K562 (cell line): ENCODE data around the gene PAX5. TPM values are rescaled to one million over a fixed set of nuclear protein-coding genes. Genes with fewer than 3 reads are reported as not detected.

Source experiments
- ATAC-seq: fragments of 200-7000 bp; cut with Tn5 transposase; 3 replicates; pipeline ENCODE4 v1.9.1; 2020; ENCODE audit warnings: moderate library complexity
- BruUV-seq: library from RNA; stranded (reverse); fragments of 400-500 nt; replicated peaks from 2 replicates; lab custom pipeline; 2021; lab: Mats Ljungman, UMichigan
- CTCF ChIA-PET: fragments of 300-600 bp; formaldehyde crosslinking; extraction: SDS; loops from one replicate; lab custom pipeline; 2021; ENCODE audit warnings: low intra/inter-chr PET ratio; lab: Yijun Ruan, JAX
- POLR2A ChIA-PET: fragments of 300-600, 350-650 bp; sonication (Branson Sonifier 250); formaldehyde crosslinking; extraction: SDS; loops from one replicate; lab custom pipeline; 2021; ENCODE audit warnings: antibody characterized with exemption, inconsistent platforms; lab: Yijun Ruan, JAX
- DNase-seq, 4 experiments: peaks; one replicate each; pipeline versions ENCODE4 v3.0.0 to v3.0.0-alpha.2; 2011 to 2018; ENCODE audit warnings: low spot score in 3 of 4, mixed read lengths in 3 of 4; ENCODE audit errors: extremely low read depth in 1 of 4
- FAIRE-seq: peaks from 2 replicates; lab custom pipeline; 2011; peaks lifted over from hg19 to GRCh38; lab: Jason Lieb, UNC
- H2AFZ ChIP-seq: 2 replicates; pipeline ENCODE4 v1.6.0; 2011; ENCODE audit warnings: low read depth, low read length, control low read depth, inconsistent platforms
- H3K27ac ChIP-seq: fragments of 200-600 bp; 3 replicates; pipeline ENCODE4 v1.8.0; 2011; ENCODE audit warnings: low read depth, mild to moderate bottlenecking, control low read depth, inconsistent platforms, low read length, moderate library complexity, mixed read lengths; ENCODE audit errors: extremely low read depth
- H3K27me3 ChIP-seq, 2 experiments: fragments of 300-600 bp in 1 of 2; 2 replicates in 1 of 2; 3 replicates in 1 of 2; pipeline versions ENCODE4 v1.6.0 to v1.8.0; 2011; ENCODE audit warnings: inconsistent platforms in 2 of 2, low read length in 2 of 2, mild to moderate bottlenecking in 1 of 2, mixed read lengths in 1 of 2, moderate library complexity in 1 of 2; ENCODE audit not compliant: control insufficient read depth in 2 of 2, insufficient read depth in 2 of 2
- H3K36me3 ChIP-seq: fragments of 300-600 bp; 3 replicates; pipeline ENCODE4 v1.8.0; 2011; ENCODE audit warnings: mild to moderate bottlenecking, low read length, inconsistent platforms; ENCODE audit not compliant: control insufficient read depth, insufficient read depth
- H3K4me1 ChIP-seq, 2 experiments: fragments of 200-600 bp in 1 of 2; replicated peaks in 1 of 2; 2 replicates in 1 of 2; 3 replicates in 1 of 2; pipeline versions ENCODE4 v1.5.1 to v1.8.0; 2011; ENCODE audit warnings: inconsistent platforms in 2 of 2, low read length in 2 of 2, mild to moderate bottlenecking in 1 of 2, mixed read lengths in 1 of 2, moderate library complexity in 1 of 2; ENCODE audit not compliant: control insufficient read depth in 2 of 2, insufficient read depth in 2 of 2
- H3K4me2 ChIP-seq: 2 replicates; pipeline ENCODE4 v1.6.1; 2011; ENCODE audit warnings: low read length, control low read depth, inconsistent platforms, mixed read lengths; ENCODE audit not compliant: insufficient read depth
- H3K4me3 ChIP-seq: fragments of 200-600 bp; sonication (generic), shearing (Covaris generic); 2 replicates; pipeline ENCODE4 v1.5.1; 2016; ENCODE audit warnings: control low read depth, inconsistent platforms
- H3K79me2 ChIP-seq: fragments of 200-600 bp; 3 replicates; pipeline ENCODE4 v1.8.0; 2011; ENCODE audit warnings: low read length, inconsistent platforms; ENCODE audit not compliant: control insufficient read depth, insufficient read depth
- H3K9ac ChIP-seq, 2 experiments: 2 replicates each; pipeline versions ENCODE4 v1.6.0 to v1.6.1; 2011; ENCODE audit warnings: low read depth in 2 of 2, low read length in 2 of 2, control low read depth in 1 of 2, inconsistent platforms in 1 of 2, mild to moderate bottlenecking in 1 of 2, mixed read lengths in 1 of 2; ENCODE audit not compliant: insufficient read depth in 1 of 2
- H3K9me1 ChIP-seq: one replicate; pipeline ENCODE4 v1.6.0; 2011; ENCODE audit warnings: inconsistent platforms, mild to moderate bottlenecking, low read length, moderate library complexity; ENCODE audit not compliant: control insufficient read depth, insufficient read depth
- H3K9me3 ChIP-seq: replicated peaks from 2 replicates; pipeline ENCODE4 v1.5.1; 2011; ENCODE audit warnings: low read depth, low read length, inconsistent platforms; ENCODE audit not compliant: control insufficient read depth, insufficient read depth
- H4K20me1 ChIP-seq: replicated peaks from 2 replicates; pipeline ENCODE4 v1.6.1; 2011; ENCODE audit warnings: low read length, inconsistent platforms, mixed read lengths; ENCODE audit not compliant: control insufficient read depth, insufficient read depth
- CTCF ChIP-seq, 3 experiments: IDR thresholded peaks in 2 of 3; conservative IDR thresholded peaks in 1 of 3; 2 replicates each; pipeline ENCODE4 v1.5.1; 2011 to 2012; ENCODE audit warnings: low read length in 3 of 3, mild to moderate bottlenecking in 3 of 3, control low read depth in 2 of 3, improper control_type of control experiment in 1 of 3, inconsistent platforms in 1 of 3, low read depth in 1 of 3, mixed read lengths in 1 of 3, moderate library complexity in 1 of 3; ENCODE audit not compliant: insufficient read depth in 2 of 3
- JUN ChIP-seq, 2 experiments: sonication (generic) in 1 of 2; formaldehyde crosslinking in 1 of 2; IDR thresholded peaks; 2 replicates each; pipeline versions ENCODE4 v1.6.1 to v1.8.0; 2012 to 2022; ENCODE audit warnings: borderline replicate concordance in 2 of 2, mild to moderate bottlenecking in 2 of 2, improper control_type of control experiment in 1 of 2, low read depth in 1 of 2, low read length in 1 of 2, missing genetic modification reagents in 1 of 2
- NFIC ChIP-seq: fragments of 450-650 bp; IDR thresholded peaks from 2 replicates; pipeline ENCODE4 v1.6.1; 2017; ENCODE audit warnings: mild to moderate bottlenecking, inconsistent platforms
- XRCC4 ChIP-seq: IDR thresholded peaks from one replicate; pipeline ENCODE4 v1.6.1; 2011; ENCODE audit not compliant: insufficient read depth, insufficient read length; ENCODE audit errors: extremely low read depth
- WGBS: fragments of 100-300 bp; shearing (Covaris generic); methylation state at CpG from one replicate; pipeline ENCODE4 v1.1.6; 2016; ENCODE audit warnings: low coverage, mixed read lengths; ENCODE audit not compliant: insufficient coverage; ENCODE audit errors: missing lambda C conversion rate; 5-methylcytosine and 5-hydroxymethylcytosine counted together
- in situ Hi-C: fragments of 300-500 bp; cut with MboI; formaldehyde crosslinking; loops from 4 replicates; pipeline ENCODE4 v1.15.0; 2018; ENCODE audit warnings: inconsistent platforms, mixed read lengths
- intact Hi-C: fragments of 100-400 bp; cut with micrococcal nuclease; formaldehyde crosslinking; loops from 2 replicates; pipeline ENCODE4 v1.14.2; 2022
- polyA plus RNA-seq, 8 experiments: library from polyadenylated mRNA; depleted of rRNA in 4 of 8; stranded (reverse) in 5 of 8; unstranded in 3 of 8; fragments of >200 nt; fragmentation: Nextera tagmentation in 2 of 8; fragmentation: Illumina TruSeq in 1 of 8; extraction: Ambion mirVana in 2 of 8; extraction: Trizol in 1 of 8; gene quantifications; 2 replicates each; pipeline versions ENCODE4 v1.2.1 to v1.2.3, GENCODE V29; 2011 to 2014; ENCODE audit warnings: inconsistent platforms in 1 of 8, missing spikeins in 1 of 8
- total RNA-seq, 7 experiments: library from RNA; depleted of rRNA in 6 of 7; stranded (reverse); fragments of >200 nt in 6 of 7; fragmentation: Illumina TruSeq in 2 of 7; extraction: Trizol in 2 of 7; gene quantifications; 2 replicates each; pipeline versions ENCODE4 v1.2.1 to v1.2.3, GENCODE V29; 2011 to 2021; ENCODE audit warnings: low replicate concordance in 1 of 7

Gene PAX5
- total and polyA plus RNA-seq, 9 of the 15 experiments (the other 6 are each of a cell fraction or from before 2014, with no cell fraction given), result 0.03 to 0.09 TPM; not detected in 7

GRCh38 chr9:36911601-36912412 is 122.3 kb downstream of the PAX5 start:
- TF ChIP-seq XRCC4, result no peak
- TF ChIP-seq NFIC, result peak; percentile 37; the same call in 1 of the 2 replicates
- TF ChIP-seq JUN (IDR thresholded peaks at IDR 0.05; ENCODE audit: borderline replicate concordance, low read depth, low read length), result no peak
- no peak for TF ChIP-seq JUN (CRISPR knock-in tag; IDR thresholded peaks at IDR 0.05; ENCODE audit: borderline replicate concordance)
- no peak for TF ChIP-seq CTCF (IDR thresholded peaks at IDR 0.05 in 2 of 3, conservative IDR thresholded peaks at IDR 0.05 in 1 of 3; ENCODE audit: insufficient read depth in 2 of 3, low read depth in 1 of 3, low read length in 3 of 3)
- TF ChIP-seq, all 486 proteins: peak for 1
- H3K36me3 ChIP-seq, result no peaks in the 10 kb centered on the region

More at GRCh38 chr9:36911601-36912412, 122.3 kb downstream of the PAX5 start:
- WGBS, result 0% methylated on average over 8 of the region's 12 CpGs
- Histone ChIP-seq H3K9ac (no peak overlapping the region), H3K27ac (no peak overlapping the region), H3K4me2 (no peak overlapping the region), H3K4me1 (no peaks in the 10 kb centered on the region), H3K27me3 (peaks cover 0 to 29% of the 10 kb centered on the region in 2 experiments; a peak in 2 of 5 replicates), H3K4me3 (no peak overlapping the region), H3K9me3 (no peaks in the 10 kb centered on the region), H4K20me1 (no peaks in the 10 kb centered on the region), H2AFZ (no peak overlapping the region), H3K9me1 (no peaks in the 10 kb centered on the region), H3K79me2 (no peaks in the 10 kb centered on the region)
- ATAC-seq, result no peak
- BruUV-seq, result no TSS peak
- intact Hi-C loops, result no loop called here
- no peak for FAIRE-seq
- in situ Hi-C loops, result no loop called here
- no peak for DNase-seq
- CTCF ChIA-PET, result no interaction called here
- POLR2A ChIA-PET, result interaction anchor here (1.4 kb wide), 1 partner anchor 24 kb away, joined by 3 read pairs; no protein-coding TSS in a partner anchor
